GM12878 (cell line): ENCODE data around the gene HYI.

Experiments used
- CEBPZ ChIP-seq: fragments of 150-350 bp; IDR thresholded peaks from 2 replicates; pipeline ENCODE4 v1.6.1; 2016; ENCODE audit warnings: low read depth, low read length
- CTCF ChIP-seq, 3 experiments: IDR thresholded peaks in 2 of 3; conservative IDR thresholded peaks in 1 of 3; 2 replicates each; pipeline ENCODE4 v1.5.1; 2011; ENCODE audit warnings: low read depth in 3 of 3, low read length in 3 of 3, mild to moderate bottlenecking in 3 of 3, control low read depth in 2 of 3, moderate library complexity in 2 of 3, inconsistent platforms in 1 of 3, mixed read lengths in 1 of 3; ENCODE audit not compliant: control insufficient read depth in 2 of 3, insufficient read depth in 1 of 3; ENCODE audit errors: extremely low read depth in 1 of 3
- KDM1A ChIP-seq: fragments of 200-600 bp; sonication (generic); IDR thresholded peaks from 2 replicates; pipeline ENCODE4 v1.6.1; 2016; ENCODE audit warnings: borderline replicate concordance
- MXI1 ChIP-seq: fragments of 150-350 bp; IDR thresholded peaks from 2 replicates; pipeline ENCODE4 v1.6.1; 2011; ENCODE audit warnings: low read depth, mild to moderate bottlenecking, inconsistent platforms, low read length, improper control_type of control experiment
- YY1 ChIP-seq: IDR thresholded peaks from 2 replicates; pipeline ENCODE4 v1.6.1; 2011; ENCODE audit warnings: low read depth, mild to moderate bottlenecking, low read length

- no peak for TF ChIP-seq CTCF (IDR thresholded peaks at IDR 0.05 in 2 of 3, conservative IDR thresholded peaks at IDR 0.05 in 1 of 3; ENCODE audit: control insufficient read depth in 2 of 3, extremely low read depth in 1 of 3, insufficient read depth in 1 of 3, low read depth in 3 of 3, low read length in 3 of 3)
- no peak for TF ChIP-seq KDM1A
- no peak for TF ChIP-seq MXI1
- no peak for TF ChIP-seq CEBPZ
- TF ChIP-seq YY1 = no peak
Observed at GRCh38 chr1:43438006-43438405, 15.7 kb downstream of the HYI start.
